NOMO-1 treated with DMSO at 0.1 percent for 48 hours (cell line): ENCODE results near the gene CCDC61.

ENCODE experiments used
- DNase-seq: peaks from one replicate; lab custom pipeline; 2025; ENCODE audit not compliant: unreplicated experiment; lab: John Stamatoyannopoulos, UW

Gene CCDC61

DNA sequence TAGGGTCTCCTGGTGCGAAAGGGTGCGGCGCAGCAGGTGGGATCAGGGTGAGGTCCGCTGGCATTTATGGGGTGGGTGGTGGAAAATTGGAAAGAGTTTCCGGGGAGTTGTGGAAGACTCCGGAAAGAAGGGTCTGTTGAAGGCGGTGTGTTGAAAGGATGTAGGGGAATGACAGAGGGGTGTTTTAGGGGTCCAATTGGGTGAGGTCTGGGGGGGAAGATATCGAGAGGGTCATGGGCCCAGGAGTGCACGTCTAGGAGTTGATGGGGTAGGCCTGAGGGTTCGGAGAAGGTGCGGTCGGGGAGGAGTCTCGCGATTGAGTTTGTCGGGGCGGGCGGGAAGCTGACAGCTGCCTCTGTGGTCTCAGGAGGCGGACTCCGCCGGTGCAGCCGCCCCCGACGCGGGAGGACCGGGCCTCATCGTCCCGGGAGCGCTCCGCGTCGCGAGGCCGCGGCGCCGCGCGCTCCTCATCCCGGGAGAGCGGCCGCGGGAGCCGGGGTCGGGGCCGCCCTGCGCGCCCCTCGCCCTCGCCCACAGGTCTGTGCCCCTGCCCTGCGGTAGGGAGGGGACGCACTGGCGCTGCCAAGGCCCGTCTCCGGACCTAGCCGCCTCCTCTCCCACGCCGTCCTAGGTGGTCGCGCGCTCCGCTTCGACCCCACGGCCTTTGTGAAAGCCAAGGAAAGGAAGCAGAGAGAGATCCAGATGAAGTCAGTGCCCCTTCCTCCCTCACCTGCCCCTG lies 20.6 kb downstream of the CCDC61 start:
- no peak for DNase-seq

DNA sequence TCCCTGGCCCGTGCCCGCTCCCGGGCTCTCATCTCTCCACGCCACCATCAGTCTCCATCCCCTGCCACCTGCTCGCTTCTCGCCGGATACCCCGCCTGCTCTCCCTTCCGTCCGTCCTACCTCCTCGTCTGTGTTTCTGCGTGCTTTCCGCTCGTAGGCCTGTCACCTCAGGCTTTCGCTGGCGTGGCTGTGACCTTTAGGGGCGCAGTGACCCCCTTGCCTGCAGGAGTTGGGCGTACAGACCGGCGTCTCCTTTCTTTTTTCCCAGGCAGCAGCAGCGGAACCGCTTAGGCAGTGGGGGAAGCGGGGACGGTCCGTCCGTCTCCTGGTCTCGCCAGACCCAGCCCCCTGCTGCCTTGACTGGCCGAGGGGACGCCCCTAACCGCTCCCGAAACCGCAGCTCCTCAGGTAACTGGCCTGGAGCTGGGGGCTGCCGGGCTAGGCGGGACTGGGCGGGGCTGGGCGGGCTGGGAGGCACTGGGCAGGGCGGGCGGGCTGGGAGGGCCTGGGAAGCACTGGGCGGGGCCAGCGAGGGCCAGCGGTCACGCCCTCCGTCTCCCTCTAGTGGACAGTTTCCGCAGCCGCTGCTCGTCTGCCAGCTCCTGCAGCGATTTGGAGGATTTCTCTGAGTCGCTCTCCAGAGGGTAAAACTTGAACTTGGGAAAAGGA lies 21.3 kb downstream of the CCDC61 start:
- peak; percentile 62 for DNase-seq

DNA sequence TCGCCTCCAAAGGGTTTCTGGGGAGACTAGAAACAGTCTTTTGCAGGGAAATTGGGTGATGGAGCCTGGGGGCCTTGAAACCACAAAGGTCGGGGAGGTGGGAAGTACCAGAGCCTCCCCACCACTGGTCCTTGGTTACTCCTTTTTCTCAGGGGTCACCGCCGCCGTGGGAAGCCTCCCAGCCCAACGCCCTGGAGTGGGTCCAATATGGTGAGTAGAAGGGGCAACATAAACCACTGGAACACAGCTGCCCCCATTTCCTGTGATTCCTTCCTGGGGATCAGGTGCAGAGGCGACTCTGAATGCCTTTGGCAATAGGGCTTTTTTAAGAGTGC lies 21.8 kb downstream of the CCDC61 start:
- DNase-seq, result no peak

DNA sequence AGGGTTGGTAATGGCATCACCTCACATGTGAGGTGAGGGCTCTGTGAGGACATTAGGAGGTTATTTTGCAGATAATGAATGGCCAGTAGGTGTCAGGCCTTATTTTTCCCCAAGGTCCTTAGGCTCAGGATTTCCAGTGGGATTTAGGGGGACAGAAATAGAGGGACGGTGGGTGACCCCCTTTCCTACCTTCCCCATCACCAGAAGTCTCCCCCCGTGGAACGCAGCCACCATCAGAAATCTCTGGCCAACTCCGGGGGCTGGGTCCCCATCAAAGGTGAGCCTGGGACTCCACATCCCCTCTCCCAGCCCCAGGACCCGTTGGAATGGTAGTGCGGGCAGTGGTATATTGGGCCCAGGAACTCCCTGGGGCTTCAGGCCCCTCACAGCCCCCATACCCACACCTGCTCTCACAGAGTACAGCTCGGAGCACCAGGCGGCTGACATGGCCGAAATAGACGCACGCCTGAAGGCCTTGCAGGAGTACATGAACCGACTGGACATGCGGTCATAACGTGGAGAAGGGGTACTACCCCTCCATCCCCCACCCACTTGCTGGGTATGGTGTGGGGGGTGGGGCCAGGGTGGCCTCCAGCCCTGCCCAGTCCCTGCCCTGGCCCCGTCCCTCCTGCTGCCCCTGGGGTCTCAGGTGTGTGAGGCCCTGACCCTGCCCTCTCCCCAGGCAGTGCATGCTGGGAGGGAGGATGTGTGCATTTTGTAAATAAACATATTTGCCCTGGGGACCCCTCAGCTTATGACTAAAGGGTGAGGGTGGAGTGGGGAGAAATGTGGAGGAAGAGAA lies 22.8 kb downstream of the CCDC61 start:
- DNase-seq, result no peak

DNA sequence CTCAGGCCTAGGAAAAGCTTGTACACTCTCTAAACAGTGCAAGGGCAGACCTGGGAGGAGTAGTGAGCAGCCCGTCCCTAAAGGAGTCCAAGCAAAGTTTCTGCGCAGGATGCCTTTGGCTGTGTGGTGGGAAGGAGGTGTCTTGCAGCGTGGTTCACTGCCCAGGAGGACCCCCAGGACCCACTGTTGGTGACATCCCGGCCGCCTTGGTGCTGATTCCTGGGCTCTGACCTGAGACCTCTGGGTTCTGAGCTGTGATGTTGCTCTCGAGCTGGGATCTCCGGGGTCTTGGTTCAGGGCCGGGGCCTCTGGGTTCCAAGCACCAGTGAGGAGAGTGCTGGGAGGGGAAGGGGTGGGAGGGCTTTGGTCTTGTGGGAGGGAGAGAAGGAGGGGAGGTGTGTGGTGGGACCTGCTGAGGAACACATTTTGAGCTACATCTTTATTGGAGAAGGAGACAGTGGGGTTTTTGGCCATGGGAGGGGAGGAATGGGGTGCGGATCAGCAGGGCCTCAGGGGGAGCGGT lies 23.5 kb downstream of the CCDC61 start:
- DNase-seq, result no peak

DNA sequence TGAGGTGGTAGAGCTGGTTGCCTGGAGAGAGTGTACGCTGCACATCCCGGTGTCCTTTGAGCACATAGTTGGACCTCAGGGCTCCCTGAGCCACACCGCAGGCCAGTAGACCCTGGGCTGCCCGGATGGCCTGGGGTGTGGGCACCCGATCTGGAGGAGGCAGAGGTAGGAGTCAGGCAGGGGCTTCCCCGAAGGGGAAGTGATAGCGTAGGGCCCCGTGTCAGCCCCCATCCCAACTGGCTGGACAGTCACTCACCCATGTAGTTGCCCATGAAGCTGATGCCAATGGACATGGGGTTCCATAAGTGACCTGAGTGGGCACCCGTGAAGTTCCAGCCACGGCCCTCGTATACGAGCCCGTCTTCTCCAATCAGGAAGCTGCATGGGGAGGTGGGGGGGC lies 24.0 kb downstream of the CCDC61 start:
- no peak for DNase-seq

DNA sequence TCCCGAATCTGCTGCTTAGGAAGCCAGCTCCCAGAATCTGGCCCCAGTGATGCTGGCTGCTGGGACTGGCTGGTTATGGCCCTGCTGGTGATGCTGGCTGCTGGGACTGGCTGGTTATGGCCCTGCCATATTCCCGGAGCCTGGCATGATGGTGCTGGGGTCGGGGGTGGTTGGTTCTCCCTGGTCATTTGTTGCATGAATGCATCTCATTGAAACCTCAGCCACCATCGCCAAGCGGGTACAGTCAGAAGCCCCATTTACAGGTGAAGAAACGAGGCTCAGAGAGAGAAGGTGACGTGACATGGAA lies 25.5 kb downstream of the CCDC61 start:
- DNase-seq, result no peak

DNA sequence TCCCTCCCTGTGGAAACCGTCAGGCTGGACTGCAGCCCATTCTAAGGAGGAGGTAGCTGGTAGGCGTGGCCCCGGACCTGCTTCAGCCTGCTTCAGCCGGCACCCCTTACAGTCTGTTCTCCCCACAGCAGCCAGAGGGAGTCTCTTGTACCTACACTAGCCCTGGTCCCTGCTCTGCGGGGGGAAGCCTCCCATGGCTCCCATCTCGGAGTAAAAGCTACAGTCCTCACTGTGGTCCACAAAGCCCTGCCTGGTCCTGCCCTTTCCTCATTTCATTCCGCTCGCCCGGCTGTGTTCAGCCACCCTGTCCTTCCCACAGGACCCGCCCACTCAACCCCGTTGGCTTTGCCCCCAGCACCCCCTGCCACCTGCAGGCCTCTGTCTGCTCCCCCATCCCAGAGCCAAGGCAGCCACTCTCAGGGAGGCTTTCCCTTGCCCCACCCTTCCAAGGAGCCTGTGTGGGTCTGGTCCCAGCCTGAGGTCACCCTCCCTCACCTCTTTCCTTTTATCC lies 26.3 kb downstream of the CCDC61 start:
- DNase-seq, result no peak

DNA sequence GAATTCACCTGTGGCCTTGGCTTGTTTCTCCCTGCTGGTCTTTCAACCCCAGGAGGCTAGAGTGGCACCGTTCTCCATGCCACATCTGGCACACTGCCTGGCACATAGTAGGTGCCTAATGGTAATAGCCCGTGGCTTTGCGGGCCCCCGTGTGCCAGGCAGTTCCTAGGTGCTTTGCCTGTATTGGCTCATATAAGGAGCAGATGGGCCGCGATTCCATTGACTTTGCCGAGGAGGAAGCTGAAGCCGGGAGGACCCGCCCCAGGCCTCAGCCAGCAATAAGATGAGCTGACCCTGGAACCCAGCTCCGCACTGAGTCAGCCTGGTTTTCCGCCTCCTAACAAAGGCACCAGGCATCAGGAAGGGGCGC lies 26.8 kb downstream of the CCDC61 start:
- no peak for DNase-seq

DNA sequence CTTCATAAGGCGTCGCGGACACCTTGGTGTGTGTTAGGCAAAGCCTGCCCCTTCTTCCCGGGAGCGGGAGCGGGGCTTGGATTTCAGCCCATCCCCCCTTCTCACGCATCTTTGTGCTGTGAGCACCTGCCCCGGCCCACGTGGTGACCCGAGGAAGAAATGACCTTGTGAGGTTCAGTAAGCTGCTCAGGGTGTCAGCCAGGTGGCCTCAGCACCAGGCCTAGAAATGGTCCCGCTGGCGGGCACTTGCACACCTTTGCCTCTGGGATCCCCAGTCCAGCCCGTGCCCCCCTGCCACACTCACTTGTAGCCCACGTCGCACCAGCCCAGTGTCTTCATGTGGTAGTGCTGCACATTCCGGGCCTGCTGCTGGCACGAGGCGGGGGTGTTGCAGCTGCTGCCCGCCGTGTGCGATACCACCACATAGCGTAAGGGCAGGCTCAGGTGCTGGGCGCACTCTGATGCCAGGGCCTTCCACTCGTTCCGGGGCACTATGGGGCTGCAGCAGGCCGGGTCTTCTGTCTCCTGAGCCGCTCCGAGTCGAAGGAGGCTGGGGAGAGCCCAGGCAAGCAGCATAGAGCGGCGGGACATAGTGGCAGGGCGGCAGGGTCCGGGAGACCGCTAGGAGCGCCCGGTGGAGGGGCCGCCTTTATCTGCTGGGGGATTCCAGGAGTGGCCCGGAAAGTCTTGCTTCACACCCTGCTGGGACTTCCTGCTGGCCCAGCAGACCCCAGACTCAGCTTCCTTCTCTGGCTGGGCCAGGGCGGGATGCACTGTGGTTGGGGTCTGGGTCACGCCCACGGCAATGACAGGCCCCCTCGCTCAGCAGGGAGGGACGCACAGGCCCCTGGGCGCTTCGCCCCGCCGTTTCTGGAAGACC lies 27.4 kb downstream of the CCDC61 start, which contains the start of gene PGLYRP1:
Gene PGLYRP1, minus strand, starts transcription at position 623 of the 880 bp plus-strand sequence. Its CDS starts 32 bp downstream, at position 591.
- no peak for DNase-seq

DNA sequence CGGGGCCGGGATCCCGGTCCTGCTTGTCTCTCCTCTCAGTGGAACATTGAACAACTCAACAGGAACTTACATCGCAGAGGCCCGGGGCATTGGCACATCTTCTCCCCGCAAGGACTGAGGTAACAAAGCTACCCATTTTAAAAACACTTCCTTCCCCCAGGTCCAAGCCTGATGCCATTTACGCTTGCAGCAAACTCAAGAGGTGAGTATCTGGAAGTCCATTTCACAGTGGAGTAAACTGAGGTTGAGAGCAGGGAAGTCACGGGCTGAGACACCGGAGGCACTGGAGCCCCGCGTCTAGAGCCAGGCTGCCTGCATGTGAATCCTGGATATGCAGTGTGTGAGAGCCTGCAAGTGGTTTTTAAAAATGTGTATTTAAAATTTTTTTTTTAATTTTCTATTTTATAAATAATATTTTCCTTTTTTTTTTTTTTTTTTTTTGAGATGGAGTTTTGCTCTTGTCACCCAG lies 28.1 kb downstream of the CCDC61 start:
- peak; percentile 33 for DNase-seq

DNA sequence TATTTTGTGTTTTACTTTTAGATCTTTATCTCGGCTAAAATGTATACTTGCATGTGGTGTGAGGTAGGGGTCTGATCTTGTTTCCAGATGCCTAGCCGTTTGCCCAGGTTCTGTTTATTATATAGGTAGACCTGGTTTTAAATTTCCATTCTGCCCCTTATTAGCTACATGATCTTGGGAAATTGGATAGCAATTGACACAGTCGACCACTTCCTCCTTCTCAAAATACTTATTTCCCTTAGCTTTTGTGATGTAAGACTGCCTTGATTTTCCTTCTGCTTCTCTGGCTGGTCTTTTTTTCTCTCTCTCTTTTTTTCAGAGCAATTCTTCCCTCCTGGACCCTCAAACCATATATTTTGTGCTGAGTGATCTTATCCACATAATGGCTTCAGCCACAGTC lies 30.6 kb downstream of the CCDC61 start:
- peak; percentile 86 for DNase-seq

DNA sequence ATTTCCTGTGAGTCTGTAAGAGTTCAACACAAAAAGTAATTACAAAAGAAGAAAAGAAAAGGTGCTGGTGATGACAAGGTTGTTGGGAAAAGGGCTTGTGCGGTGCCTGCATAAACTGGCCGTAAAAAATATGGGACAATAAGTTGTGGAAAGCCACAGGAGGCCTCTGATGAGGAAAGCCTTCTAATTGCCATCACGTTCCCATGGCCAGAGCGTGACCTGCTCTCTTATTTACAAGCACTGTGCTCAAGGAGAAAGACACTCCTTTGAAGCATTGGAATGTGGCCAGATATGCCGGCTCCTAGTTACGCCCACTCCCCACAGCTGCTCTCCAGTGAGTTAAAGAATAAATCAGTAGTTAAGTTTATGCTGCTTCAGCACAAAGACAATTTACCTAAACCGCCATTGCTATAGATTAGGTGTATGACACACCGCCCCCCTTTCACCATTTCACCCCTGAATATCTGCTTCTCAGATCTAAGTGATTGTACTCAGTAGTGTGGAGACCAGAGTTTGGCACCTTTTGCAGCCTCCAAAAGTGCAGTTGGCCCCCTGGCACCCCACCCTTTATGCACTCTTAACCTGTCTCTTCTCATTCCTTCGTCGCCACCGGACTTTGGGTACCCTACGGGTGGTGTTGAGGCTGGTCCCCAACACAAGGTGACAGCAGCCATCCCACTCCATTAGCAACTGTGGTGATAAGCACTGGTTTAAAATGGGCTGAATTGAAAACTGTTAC lies 35.7 kb downstream of the CCDC61 start:
- no peak for DNase-seq

DNA sequence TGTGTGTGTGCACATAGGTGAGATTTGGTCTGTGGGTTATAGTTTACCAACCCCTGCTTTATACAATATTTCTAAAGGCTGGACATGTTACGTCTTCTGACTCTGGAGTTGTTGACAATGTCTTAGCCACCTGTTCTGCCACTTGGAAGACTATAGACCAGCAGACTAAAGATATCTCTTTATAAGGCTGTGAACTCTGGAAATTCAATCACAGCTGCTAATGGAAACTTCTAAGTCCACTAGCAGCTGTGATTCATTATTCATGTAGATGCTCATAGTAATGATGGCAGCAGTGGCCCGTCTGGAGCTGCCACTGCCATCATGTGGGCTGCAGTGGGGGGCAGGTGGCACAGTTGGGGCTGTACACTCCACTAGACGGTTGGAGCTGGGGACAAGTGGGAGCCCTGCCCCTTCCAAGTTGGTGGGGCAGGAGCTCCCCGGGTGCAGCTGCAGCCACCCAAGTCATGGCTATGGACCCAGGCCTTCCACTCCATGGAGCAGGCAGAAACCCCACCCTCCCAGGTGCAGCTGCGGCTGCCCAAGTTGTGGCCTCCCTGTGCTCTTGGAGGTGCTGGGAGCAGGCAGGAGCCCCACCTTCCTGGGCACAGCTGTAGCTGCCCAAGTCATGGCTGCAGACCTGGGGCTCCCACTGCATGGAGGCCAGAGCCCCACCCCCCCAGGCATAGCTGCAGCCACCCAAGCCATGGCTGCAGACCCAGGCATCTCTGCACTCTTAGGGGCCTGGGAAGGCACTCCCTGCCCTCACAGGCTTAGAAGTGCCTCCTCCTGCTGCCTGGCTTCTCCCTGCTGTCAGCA lies 36.7 kb downstream of the CCDC61 start:
- DNase-seq, result no peak

DNA sequence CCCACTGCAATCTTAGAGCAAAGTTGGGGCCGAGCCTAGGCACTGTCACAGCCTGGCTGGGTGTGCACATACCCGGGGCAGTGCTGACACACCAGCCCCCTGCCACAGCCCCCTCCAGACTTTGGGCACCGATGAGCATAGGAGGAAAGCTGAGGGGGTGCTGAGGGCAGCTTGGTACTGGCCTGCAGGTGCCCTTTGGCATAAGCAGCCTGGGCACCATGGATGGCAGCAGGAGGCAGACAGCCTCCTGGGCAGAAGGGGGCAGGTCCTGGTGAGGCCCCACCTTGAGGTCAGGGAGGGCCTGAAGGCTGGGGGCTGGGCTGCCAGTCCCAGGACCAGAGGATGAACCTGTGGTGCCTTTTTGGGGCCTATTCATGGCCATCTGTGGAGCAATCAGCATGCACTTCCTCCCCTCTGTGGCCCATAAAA lies 37.3 kb downstream of the CCDC61 start:
- no peak for DNase-seq

DNA sequence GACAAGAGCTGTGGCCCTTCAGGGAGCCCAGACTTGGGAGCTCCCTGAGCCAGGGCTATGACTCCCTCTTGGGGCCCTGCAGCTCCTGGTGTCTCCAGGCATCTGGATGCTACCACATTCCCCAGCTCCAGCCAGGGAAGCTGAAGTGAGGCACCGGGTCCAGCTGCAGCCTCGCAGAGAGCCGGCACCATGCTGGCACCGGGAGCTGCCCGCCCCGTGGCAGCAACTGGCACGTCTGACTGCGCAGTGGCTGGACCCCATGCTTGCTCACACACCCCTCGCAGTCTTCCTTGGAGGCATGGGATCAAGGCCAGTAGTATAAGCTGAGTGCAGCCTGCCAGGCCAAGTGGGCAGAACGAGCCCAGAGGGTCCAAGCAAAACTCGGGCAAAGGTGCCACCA lies 38.1 kb downstream of the CCDC61 start:
- no peak for DNase-seq

DNA sequence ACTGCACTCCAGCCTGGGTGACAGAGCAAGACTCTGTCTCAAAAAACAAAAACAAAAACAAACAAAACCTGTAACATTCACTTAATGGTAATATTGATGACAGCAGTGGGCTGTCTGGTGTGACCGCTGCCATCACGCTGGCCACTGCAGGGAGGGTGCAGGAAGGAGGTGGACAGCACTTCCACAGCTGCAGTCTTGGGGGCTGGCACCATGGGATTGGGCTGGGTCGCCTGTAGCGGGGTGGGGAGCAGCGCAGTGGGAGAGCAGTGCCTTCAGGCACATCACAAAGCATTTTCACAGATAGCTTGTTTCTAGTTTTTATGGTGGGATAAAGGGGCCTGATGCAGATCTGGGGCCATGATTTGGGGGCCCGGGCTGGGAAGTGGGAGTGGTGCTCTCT lies 40.3 kb downstream of the CCDC61 start:
- DNase-seq, result no peak

DNA sequence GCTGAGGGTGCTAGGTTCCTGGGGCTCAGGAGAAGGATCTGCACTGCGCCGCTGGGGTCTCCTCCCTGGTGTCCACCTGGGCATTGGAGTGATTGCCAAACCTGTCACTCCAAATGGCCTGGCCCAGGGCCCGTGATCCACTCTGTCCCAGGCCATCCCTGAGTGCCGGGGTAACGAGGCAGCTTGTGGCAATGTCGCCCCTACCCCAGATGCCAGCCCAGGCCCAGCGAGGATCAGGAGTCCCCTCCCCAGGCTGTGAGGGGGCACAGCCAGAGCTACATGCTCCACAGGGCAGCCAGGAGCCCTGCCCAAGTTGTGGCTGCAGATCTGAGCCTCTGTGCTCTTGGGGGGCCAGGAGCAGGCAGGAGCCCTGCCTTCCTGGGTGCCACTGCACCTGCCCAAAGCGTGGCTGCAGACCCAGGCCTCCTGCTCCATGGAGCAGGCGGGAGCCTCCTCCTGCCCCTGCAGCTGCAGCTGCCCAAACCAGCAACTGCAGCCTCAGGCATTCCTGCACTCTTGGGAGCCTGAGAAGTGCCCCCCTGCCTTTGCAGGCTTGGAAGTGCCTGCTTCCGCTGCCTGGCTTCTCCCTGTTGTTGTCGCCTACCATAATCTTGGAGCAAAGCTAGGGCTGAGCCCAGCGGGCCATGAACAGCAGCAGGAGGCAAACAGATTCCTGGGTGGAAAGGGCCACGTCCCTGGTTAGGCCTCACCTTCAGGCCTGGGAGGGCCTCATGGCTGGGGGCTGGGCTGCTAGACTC lies 40.9 kb downstream of the CCDC61 start:
- no peak for DNase-seq
